Liver (tissue), 9 donors: Measurements from ENCODE around the gene C1QTNF1. TPM values are rescaled to one million over a fixed set of nuclear protein-coding genes. Genes with fewer than 3 reads are reported as not detected.
A peak's percentile ranks its signal among the peaks of the same experiment; 100 is the strongest.

ENCODE experiments used
- DNase-seq: peaks from one replicate; pipeline ENCODE4 v3.0.0-alpha.2; 2017; ENCODE audit warnings: low spot score
- H3K27ac ChIP-seq, 2 donors: one replicate each; pipeline ENCODE4 v1.7.0; 2013; ENCODE audit warnings: inconsistent platforms in 2 of 2, low read length in 2 of 2, control low read depth in 1 of 2, low read depth in 1 of 2, mild to moderate bottlenecking in 1 of 2
- H3K27me3 ChIP-seq, 4 donors: one replicate each; pipeline versions ENCODE4 v1.6.1 to v1.7.0; 2013; ENCODE audit warnings: low read length in 3 of 4, inconsistent platforms in 1 of 4, mild to moderate bottlenecking in 1 of 4, moderate library complexity in 1 of 4; ENCODE audit not compliant: control insufficient read depth in 4 of 4, insufficient read depth in 4 of 4
- H3K36me3 ChIP-seq, 4 donors: one replicate each; pipeline versions ENCODE4 v1.6.1 to v1.7.0; 2013; ENCODE audit warnings: low read length in 3 of 4, mild to moderate bottlenecking in 3 of 4, low read depth in 1 of 4, moderate library complexity in 1 of 4; ENCODE audit not compliant: control insufficient read depth in 4 of 4, insufficient read depth in 3 of 4
- H3K4me1 ChIP-seq, 4 donors: one replicate each; pipeline versions ENCODE4 v1.6.1 to v1.7.0; 2013; ENCODE audit warnings: low read length in 3 of 4, mild to moderate bottlenecking in 3 of 4, moderate library complexity in 1 of 4; ENCODE audit not compliant: control insufficient read depth in 4 of 4, insufficient read depth in 4 of 4
- H3K4me3 ChIP-seq, 3 donors: one replicate each; pipeline versions ENCODE4 v1.6.1 to v1.7.0; 2013; ENCODE audit warnings: low read length in 3 of 3, control low read depth in 1 of 3, low read depth in 1 of 3, mild to moderate bottlenecking in 1 of 3
- H3K9ac ChIP-seq, 2 donors: one replicate each; pipeline ENCODE4 v1.7.0; 2013; ENCODE audit warnings: low read length in 2 of 2, mild to moderate bottlenecking in 2 of 2, moderate library complexity in 2 of 2, control low read depth in 1 of 2, low read depth in 1 of 2
- H3K9me3 ChIP-seq, 4 donors: one replicate each; pipeline versions ENCODE4 v1.6.1 to v1.7.0; 2013; ENCODE audit warnings: low read length in 3 of 4; ENCODE audit not compliant: control insufficient read depth in 4 of 4
- ATF3 ChIP-seq: IDR thresholded peaks from 2 replicates; pipeline ENCODE4 v1.6.1; 2016; ENCODE audit warnings: antibody characterized with exemption
- CTCF ChIP-seq: fragments of 150-350 bp; IDR thresholded peaks from 2 replicates; pipeline ENCODE4 v1.5.1; 2017; ENCODE audit warnings: improper control_type of control experiment, low read depth, low read length; ENCODE audit not compliant: missing input control
- EGR1 ChIP-seq, 2 donors: IDR thresholded peaks; 2 replicates each; pipeline ENCODE4 v1.6.1; 2016 to 2018; ENCODE audit warnings: antibody characterized with exemption in 2 of 2, low read depth in 2 of 2
- FOXA1 ChIP-seq: IDR thresholded peaks from 2 replicates; pipeline ENCODE4 v1.6.1; 2016; ENCODE audit warnings: antibody characterized with exemption
- FOXA2 ChIP-seq: IDR thresholded peaks from 2 replicates; pipeline ENCODE4 v1.6.1; 2016; ENCODE audit warnings: antibody characterized with exemption
- GABPA ChIP-seq, 2 donors: IDR thresholded peaks in 1 of 2; conservative IDR thresholded peaks in 1 of 2; 2 replicates each; pipeline ENCODE4 v1.6.1; 2016; ENCODE audit warnings: antibody characterized with exemption in 2 of 2, mild to moderate bottlenecking in 1 of 2, moderate library complexity in 1 of 2
- HNF4A ChIP-seq, 2 donors: conservative IDR thresholded peaks; 2 replicates each; pipeline ENCODE4 v1.6.1; 2016; ENCODE audit warnings: antibody characterized with exemption in 2 of 2, mild to moderate bottlenecking in 2 of 2
- HNF4G ChIP-seq: IDR thresholded peaks from 2 replicates; pipeline ENCODE4 v1.6.1; 2016; ENCODE audit warnings: antibody characterized with exemption
- JUND ChIP-seq, 2 donors: IDR thresholded peaks; 2 replicates each; pipeline ENCODE4 v1.6.1; 2016; ENCODE audit warnings: antibody characterized with exemption in 2 of 2
- MAX ChIP-seq: IDR thresholded peaks from 2 replicates; pipeline ENCODE4 v1.6.1; 2016; ENCODE audit warnings: antibody characterized with exemption
- NR2F2 ChIP-seq: IDR thresholded peaks from 2 replicates; pipeline ENCODE4 v1.6.1; 2016; ENCODE audit warnings: antibody characterized with exemption
- RAD21 ChIP-seq, 2 donors: IDR thresholded peaks; 2 replicates each; pipeline ENCODE4 v1.6.1; 2016; ENCODE audit warnings: antibody characterized with exemption in 2 of 2, mild to moderate bottlenecking in 2 of 2
- REST ChIP-seq: IDR thresholded peaks from 2 replicates; pipeline ENCODE4 v1.6.1; 2016; ENCODE audit warnings: antibody characterized with exemption, mild to moderate bottlenecking
- RXRA ChIP-seq, 2 donors: IDR thresholded peaks; 2 replicates each; pipeline ENCODE4 v1.6.1; 2017 to 2018; ENCODE audit warnings: antibody characterized with exemption in 2 of 2, mild to moderate bottlenecking in 1 of 2
- SP1 ChIP-seq: IDR thresholded peaks from 2 replicates; pipeline ENCODE4 v1.6.1; 2018; ENCODE audit warnings: antibody characterized with exemption, mild to moderate bottlenecking
- TAF1 ChIP-seq: conservative IDR thresholded peaks from 2 replicates; pipeline ENCODE4 v1.6.1; 2016; ENCODE audit warnings: antibody characterized with exemption, mild to moderate bottlenecking
- YY1 ChIP-seq: IDR thresholded peaks from 2 replicates; pipeline ENCODE4 v1.6.1; 2016; ENCODE audit warnings: antibody characterized with exemption, mild to moderate bottlenecking
- ZBTB33 ChIP-seq: IDR thresholded peaks from 2 replicates; pipeline ENCODE4 v1.6.1; 2016; ENCODE audit warnings: antibody characterized with exemption
- WGBS: extraction: QIAGEN DNeasy Blood & Tissue Kit; methylation state at CpG from one replicate; pipeline ENCODE4 v1.1.7; 2013; 5-methylcytosine and 5-hydroxymethylcytosine counted together
- polyA plus RNA-seq, 2 donors: library from polyadenylated mRNA; stranded (reverse) in 1 of 2; unstranded in 1 of 2; fragments of 200-250 nt in 1 of 2; fragments of >200 nt in 1 of 2; fragmentation: Nextera tagmentation in 1 of 2; extraction: Ambion mirVana in 1 of 2; gene quantifications; one replicate each; pipeline versions ENCODE4 v1.2.1 to v1.2.3, GENCODE V29; 2013 to 2015
- total RNA-seq, 2 donors: library from RNA; depleted of rRNA; stranded (reverse); fragments of >200 nt; gene quantifications; one replicate each; pipeline ENCODE4 v1.2.3, GENCODE V29; 2014
- donor health status: healthy.
- donor health status: healthy.
- donor health status: healthy.
- donor health status: healthy.
- donor health status: healthy.

C1QTNF1 gene
- total and polyA plus RNA-seq, 4 donors, result 0.56 to 54.6 (median 16.1) TPM

GRCh38 chr17:79022507-79022991, 1.4 kb upstream of the C1QTNF1 start:
- Histone ChIP-seq H3K4me3 (no peak overlapping the region), H3K27ac (peak overlapping the region; percentile 83 to 87), H3K4me1 (peaks cover 0 to 5% (median 4%) of the 10 kb centered on the region in 4 donors), H3K9ac (no peak overlapping the region), H3K9me3 (no peaks in the 10 kb centered on the region), H3K36me3 (no peaks in the 10 kb centered on the region), H3K27me3 (peaks cover 0 to 7% (median 0%) of the 10 kb centered on the region in 4 donors)
- WGBS, result 58% methylated on average over 9 of the region's 9 CpGs
- TF ChIP-seq FOXA1 (no peak), RAD21 (IDR thresholded peaks at IDR 0.05) (peak in 1 of 2 donors; percentile 27), ATF3 (no peak), REST (no peak), GABPA (IDR thresholded peaks at IDR 0.05 in 1 of 2, conservative IDR thresholded peaks at IDR 0.05 in 1 of 2) (no peak), RXRA (IDR thresholded peaks at IDR 0.05) (peak; percentile 73 to 92), FOXA2 (no peak), EGR1 (IDR thresholded peaks at IDR 0.05; ENCODE audit: low read depth in 2 of 2) (no peak), TAF1 (no peak), JUND (IDR thresholded peaks at IDR 0.05) (no peak), HNF4A (conservative IDR thresholded peaks at IDR 0.05) (no peak), NR2F2 (peak; percentile 93), CTCF (no peak), ZBTB33 (no peak), MAX (no peak), SP1 (peak; percentile 83), HNF4G (no peak), YY1 (no peak)
- no peak for DNase-seq
